HG03432 (cell line): ENCODE data around the gene ZDHHC15.
"Not testable (repeated sequence)": the region's sequence is repeated elsewhere in the genome, so short reads cannot be mapped to it uniquely, and the experiment has no call there.

Experiments used
- ATAC-seq: cut with Tn5 transposase; IDR thresholded peaks from one replicate; pipeline ENCODE4 v1.9.1; 2021; ENCODE audit warnings: mild to moderate bottlenecking, moderate library complexity; ENCODE audit not compliant: unreplicated experiment

ZDHHC15 gene, protein sequence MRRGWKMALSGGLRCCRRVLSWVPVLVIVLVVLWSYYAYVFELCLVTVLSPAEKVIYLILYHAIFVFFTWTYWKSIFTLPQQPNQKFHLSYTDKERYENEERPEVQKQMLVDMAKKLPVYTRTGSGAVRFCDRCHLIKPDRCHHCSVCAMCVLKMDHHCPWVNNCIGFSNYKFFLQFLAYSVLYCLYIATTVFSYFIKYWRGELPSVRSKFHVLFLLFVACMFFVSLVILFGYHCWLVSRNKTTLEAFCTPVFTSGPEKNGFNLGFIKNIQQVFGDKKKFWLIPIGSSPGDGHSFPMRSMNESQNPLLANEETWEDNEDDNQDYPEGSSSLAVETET

DNA sequence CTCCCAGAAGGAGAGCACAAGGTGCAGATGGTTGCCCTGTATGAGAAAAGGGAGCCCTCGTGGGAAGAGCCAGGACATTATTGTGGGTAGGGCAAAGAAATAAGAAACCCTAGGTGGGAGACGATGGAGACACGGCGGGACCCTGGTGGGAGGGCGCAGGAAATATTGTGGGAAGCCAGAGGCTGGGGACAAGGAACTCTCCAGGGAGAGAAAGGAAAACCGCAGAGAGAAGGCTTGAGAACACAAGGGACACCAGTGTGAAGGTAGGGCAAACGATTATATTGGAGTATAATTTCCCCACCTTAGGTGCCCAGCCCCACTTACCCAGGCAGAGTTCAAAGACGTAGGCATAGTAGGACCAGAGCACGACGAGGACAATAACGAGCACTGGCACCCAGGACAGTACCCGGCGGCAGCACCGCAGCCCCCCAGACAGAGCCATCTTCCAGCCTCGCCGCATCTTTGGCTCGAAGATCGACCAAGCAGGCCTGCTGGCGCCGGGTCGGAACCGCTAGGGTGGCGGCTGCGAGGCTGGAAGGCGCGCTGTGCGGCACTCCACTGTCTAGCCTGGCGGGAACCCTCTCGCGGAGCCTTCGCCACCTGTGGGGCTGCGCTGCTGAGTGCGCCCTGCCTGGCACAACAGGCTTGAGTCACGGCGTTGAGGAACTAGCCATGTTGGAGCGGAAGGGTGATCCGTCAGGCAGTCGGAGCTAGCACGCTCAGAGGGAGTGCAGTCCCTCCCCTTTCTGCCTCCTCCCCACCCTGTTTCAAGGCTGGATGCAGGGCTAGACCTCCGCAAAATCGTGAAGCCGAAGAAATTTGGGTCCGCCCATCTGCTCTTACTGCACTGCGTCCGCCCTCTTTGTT lies at the start of gene ZDHHC15:
ZDHHC15 (minus strand) TSS at position 473 of the 867 bp plus-strand sequence; CDS start at position 460, 13 bp downstream.
- no peak for ATAC-seq

DNA sequence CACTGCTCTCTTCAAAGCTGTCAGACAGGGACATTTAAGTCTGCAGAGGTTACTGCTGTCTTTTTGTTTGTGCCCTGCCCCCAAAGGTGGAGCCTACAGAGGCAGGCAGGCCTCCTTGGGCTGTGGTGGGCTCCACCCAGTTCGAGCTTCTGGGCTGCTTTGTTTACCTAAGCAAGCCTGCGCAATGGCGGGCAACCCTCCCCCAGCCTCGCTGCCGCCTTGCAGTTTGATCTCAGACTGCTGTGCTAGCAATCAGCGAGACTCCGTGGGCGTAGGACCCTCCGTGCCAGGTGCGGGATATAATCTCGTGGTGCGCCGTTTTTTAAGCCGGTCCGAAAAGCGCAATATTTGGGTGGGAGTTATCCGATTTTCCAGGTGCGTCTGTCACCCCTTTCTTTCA lies 37.7 kb upstream of the ZDHHC15 start:
- not testable (repeated sequence) for ATAC-seq

DNA sequence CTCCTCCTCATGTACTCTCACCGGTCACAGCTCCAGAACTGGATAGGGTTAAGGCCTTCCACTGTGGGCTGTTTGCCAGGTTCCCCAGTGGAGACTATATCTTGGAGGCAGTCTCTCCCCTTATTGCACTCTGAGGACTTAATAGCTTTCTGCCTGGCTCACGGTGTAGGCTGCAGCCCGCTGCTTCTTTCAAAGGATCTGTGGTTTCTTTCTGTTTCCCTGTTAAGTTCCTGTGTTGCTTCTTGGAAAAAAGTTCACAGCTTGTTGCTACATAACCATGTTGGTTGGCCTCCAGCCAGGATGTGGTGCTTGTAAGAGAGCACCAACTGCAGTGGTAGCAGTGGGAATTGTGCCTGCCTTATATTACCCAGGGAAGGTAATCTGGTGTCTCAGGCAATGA lies 24.9 kb upstream of the ZDHHC15 start:
- ATAC-seq: no peak

DNA sequence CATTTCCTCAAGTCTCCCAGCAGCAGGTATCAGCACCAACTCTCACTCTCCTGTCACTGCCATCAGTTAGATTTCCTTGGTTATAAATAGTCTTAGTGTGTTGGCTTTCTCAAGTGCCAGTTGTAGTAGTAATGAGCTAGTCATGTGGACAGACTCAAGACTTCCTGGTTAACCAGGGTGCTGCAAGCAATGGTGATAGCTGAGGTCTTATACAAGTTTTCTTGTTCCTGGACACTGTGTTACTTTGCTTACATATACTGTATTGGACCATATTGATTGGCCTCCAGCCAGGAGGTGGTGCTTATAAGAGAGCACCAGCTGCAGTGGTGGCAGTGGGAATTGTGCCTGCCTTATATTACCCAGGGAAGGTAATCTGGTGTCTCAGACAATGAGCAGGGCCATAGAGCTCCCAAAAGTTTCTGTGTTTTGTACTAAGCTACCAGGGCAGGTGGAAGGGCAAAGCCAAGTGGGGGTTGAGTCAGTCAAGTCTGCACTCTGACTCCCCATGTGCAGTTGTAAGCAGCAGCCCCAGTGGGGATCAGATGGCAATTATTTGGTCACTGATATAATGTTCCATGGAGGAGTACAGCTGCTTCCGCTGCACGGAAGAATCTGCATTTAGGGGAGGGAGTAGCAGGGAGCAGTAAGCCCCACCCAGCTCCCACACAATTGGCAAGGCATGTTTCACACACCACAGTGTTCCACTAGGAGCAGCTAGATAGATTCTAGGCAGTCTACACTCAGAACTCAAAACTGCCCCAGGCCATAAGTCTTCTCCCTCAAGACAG lies 24.1 kb upstream of the ZDHHC15 start:
- ATAC-seq: no peak

DNA sequence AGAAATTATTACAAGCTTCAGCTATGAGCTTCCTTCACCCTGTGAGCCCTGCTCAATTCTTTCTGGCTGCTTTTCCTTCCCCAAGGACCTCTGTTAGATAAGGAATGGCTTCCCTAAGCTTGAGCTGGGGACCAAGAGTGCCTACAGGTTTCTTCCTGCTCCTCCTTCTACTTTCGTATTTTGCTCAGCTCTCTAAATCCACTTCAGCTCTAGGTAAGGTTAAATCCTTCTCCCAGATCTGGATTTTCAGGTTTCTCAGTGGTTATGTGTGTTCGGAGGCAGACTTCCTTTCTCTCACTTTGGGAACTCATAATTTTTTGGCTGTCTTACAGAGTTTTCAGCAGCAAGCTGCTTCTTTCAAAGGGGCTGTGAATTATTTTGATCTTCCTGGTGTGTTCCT lies 21.9 kb upstream of the ZDHHC15 start:
- ATAC-seq: no peak

DNA sequence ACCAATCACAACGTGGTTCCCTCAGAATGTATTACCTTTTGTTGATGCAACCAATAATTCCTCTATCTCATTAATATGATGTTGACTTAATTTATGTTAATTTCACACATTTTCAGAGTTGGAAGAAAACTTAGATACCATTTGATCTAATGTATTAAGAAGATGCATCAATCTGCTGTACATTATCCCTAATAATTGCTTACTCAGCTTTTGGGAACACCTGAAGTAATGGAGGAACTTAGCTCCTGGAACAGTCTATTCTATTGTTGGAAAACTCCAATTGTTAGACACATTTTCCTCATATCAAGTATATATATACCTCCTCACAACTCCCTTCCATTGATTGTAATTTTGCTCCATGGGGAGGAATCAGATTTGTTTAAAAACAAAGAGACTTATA lies 38.9 kb downstream of the ZDHHC15 start:
- no peak for ATAC-seq

DNA sequence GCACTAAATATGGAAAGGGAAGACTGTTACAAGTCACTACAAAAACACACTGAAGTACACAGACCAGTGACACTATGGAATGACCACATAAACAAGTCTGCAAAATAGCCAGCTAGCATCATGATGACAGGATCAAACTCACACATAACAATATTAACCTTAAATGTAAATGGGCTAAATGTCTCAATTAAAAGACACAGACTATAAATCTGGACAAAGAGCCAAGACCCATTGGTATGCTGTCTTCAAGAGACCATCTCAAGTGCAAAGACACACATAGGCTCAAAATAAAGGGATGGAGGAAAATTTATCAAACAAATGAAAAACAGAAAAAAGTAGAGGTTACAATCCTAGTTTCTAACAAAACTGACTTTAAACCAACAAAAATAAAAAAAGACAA lies 61.1 kb downstream of the ZDHHC15 start:
- ATAC-seq: not testable (repeated sequence)

DNA sequence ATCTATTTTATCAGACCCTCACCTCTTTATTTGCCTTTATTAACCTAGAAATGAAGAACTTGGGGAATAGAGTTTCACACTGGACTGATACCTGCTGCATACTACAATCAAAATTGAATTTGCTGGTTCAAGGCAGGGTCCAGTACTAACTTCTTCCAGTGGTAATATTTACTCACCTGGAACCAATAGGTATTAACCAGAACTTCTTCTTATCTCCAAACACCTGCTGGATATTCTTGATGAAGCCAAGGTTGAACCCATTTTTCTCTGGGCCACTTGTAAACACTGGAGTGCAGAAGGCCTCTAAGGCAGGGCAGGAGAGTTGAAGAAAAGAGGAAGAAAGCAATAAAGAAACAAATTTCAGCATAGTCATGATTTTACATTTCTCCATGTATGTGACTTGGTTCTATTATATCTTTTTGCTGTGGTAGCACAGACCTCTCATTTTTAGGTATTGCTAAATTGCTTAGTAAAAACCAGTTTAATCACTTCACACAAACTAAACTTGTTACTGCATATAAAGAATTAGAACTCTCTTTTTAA lies 101.1 kb downstream of the ZDHHC15 start:
- ATAC-seq: no peak

DNA sequence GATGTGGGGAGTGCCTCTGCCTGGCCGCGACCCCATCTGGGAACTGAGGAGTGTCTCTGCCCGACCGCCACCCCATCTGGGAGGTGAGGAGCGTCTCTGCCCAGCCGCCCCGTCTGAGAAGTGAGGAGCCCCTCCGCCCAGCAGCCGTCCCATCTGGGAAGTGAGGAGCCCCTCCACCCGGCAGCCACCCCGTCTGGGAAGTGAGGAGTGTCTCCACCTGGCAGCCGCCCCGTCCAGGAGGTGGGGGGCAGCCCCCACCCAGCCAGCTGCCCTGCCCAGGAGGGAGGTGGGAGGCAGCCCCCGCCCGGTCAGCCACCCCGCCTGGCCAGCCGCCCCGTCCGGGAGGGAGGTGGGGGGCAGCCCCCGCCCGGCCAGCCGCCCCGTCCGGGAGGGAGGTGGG lies 115.7 kb downstream of the ZDHHC15 start:
- not testable (repeated sequence) for ATAC-seq

DNA sequence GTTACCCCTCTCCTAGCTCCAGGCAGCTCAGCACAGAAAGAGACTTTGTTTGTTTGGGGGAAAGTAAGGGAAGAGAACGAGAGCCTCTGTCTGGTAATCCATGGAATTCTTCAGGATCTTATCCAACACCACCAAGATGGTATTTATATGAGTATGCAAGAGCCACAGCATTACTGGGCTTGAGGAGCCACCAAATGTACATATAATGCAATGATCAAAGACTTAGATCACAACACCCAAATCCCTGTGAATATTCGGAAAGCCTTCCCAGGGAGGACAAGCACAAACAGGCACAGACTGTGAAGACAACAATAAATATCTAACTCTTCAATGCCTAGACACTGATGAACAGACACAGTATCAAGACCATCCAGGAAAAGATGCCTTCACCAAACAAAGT lies 132.4 kb downstream of the ZDHHC15 start:
- ATAC-seq: no peak

DNA sequence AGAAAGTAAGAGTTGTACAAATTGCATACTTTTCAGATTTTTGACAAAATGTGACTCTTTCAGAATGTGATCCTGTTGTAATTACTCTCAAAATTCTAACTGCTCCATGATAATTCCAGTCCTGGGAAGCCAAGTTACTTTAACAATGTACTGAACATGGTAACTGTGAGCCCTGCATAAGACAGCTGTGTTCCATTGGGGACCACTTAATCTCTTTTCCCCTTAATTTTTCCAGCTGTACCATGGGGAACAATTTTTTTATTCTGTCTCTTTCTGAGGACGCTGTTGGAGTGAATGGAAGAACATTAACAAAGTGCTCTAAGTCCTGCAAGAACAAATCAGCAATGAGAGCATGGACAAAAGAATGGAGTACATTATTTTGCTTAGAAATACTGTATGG lies 153.1 kb downstream of the ZDHHC15 start:
- ATAC-seq: no peak

DNA sequence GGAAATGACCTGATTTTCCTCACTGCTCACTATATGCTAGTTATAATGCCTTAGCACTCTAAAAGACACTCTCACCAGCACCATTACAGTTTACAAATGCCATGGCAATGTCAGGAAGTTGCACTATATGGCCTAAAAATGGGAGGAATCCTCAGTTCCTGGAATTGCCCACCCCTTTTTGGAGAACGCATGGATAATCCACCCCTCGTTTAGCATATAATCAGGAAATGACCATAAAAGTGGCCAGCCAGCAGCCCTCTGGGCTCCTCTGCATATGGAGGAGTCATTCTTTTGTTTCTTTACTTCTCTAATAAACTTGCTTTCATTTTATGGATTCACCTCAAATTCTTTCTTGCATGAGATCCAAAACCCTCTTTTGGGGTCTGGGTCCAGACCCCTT lies 156.0 kb downstream of the ZDHHC15 start:
- no peak for ATAC-seq

DNA sequence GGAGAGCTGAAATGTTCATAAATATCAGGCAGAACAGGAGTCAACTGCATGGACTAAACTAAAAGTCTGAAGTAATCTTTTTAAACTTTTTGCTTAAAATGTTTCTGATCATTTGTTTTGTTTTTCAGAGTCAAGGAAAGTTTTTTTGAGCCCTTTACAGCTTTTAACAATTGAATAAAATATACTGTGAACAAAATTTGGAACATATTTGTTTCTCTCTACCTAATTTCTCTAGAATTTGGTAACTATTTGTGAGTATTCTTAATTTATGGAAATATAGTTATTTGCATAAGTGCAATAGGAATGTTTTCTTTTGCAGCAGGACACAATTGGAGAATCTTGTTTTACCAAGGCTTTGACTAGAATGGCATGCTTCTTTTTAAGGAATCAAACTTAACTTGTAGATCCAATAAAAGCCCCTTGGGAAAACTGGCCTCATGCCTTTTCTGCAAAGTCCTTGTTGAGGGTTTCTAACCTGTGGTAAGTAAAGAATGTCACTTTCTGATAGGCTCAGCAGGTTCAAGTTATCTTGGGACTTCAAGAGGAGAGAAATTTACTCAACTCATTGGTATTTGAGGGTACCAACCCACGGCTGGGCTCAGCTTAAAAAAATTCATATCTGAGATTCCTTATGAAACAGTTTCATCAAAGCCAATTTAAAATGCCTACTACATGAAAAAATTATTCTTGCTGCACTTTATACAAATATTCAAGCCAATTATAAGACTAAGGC lies 157.4 kb downstream of the ZDHHC15 start:
- no peak for ATAC-seq

DNA sequence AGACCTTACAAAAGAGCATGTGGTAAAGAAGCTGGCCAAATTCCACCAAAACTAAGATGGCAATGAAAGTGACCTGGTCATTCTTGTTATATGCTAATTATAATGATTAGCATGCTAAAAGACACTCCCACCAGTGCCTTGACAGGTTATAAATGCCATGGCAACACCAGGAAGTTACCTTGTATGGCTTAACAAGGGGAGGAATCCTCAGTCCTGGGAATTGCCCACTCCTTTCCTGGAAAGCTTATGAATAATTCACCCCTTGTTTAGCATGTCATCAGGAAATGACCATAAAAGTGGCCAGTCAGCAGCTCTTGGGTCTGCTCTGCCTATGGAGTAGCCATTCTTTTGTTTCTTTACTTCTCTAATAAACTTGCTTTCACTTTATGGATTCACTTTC lies 161.0 kb downstream of the ZDHHC15 start:
- no peak for ATAC-seq

DNA sequence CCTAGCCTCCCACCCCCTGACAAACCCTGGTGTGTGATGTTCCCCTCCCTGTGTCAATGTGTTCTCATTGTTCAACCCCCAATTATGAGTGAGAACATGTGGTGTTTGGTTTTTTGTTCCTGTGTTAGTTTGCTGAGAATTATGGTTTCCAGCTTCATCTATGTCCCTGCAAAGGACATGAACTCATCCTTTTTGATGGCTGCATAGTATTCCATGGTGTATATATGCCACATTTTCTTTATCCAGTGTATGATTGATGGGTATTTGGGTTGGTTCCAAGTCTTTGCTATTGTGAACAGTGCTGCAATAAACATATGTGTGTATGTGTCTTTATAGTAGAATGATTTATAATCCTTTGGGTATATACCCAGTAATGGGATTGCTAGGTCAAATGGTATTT lies 174.2 kb downstream of the ZDHHC15 start:
- ATAC-seq: not testable (repeated sequence)

DNA sequence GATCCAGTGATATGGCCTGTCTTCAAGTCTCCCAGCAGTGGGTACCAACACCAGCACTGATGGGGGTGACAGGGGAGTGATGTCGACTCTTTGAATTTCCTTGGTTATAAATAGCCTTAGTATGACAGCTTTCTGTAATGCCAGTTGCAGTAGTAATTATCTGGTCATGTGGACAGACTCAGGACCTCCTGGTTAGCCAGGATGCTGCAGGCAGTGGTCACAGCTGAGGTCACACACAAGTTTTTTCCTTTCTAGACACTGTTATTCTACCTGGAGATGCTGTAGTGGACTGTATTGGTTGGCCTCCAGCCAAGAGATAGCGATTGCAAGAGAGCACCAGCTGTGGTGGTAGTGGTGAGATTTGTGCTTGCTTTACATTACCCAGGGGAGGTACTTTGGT lies 185.3 kb downstream of the ZDHHC15 start:
- ATAC-seq: no peak

DNA sequence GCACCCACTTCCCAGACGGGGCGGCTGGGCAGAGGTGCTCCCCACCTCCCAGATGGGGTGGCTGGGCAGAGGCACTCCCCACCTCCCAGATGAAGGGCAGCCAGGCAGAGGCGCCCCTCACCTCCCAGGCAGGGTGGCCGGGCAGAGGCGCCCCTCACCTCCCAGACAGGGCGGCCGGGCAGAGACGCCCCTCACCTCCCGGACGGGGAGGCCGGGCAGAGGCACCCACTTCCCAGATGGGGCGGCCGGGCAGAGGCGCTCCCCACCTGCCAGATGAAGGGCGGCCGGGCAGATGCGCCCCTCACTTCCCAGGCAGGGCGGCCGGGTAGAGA lies 187.7 kb downstream of the ZDHHC15 start:
- no peak for ATAC-seq

DNA sequence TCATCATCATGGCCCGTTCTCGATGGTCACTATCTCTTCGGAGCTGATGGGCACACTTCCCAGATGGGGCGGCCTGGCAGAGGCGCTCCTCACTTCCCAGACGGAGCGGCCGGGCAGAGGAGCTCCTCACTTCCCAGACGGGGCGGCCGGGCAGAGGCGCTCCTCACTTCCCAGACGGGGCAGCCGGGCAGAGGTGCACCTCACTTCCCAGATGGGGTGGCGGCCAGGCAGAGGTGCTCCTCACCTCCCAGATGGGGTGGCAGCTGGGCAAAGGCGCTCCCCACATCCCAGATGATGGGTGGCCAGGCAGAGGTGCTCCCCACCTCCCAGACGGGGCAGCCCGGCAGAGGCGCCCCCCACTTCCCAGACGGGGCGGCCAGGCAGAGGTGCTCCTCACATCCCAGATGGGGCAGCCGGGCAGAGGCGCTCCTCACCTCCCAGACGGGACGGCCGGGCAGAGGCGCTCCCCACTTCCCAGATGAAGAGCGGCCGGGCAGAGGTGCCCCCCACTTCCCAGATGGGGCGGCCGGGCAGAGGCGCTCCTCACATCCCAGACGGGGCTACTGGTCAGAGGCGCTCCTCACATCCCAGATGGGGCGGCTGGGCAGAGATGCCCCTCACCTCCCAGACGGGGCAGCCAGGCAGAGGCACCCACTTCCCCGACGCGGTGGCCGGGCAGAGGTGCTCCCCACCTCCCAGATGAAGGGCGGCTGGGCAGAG lies 188.3 kb downstream of the ZDHHC15 start:
- not testable (repeated sequence) for ATAC-seq

DNA sequence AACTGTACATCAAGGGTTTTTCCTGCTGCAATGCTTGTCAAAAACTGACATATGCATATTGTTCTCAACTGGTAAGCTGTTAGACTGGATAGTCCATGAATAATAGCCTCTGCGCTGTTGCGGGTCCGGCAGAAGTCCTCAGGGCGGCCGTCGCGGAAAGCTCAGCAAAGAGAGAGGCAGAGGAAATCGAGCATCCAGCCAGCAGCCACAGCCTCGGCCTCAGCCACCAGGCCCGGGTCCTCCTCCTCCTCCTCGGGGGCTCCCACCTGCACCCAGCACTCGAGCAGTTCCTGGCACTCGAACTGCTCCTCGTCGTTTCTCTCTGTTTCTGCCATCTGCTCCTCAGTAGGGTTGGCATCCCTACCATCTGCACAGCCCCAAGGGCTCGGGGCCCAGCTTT lies 195.2 kb downstream of the ZDHHC15 start:
- ATAC-seq: no peak
